ENCODE results near the gene PTPRB. TPM values are rescaled to one million over a fixed set of nuclear protein-coding genes. Genes with fewer than 3 reads are reported as not detected.

The PTPRB gene
- total and polyA plus RNA-seq, 2 donors from 2014 or later = 13.5 to 71.6 TPM

- intact Hi-C loops (cut with DNase I) = no loop called here
- DNase-seq = no peak
- Histone ChIP-seq H3K36me3 (ENCODE audit: control insufficient read depth in 2 of 3, insufficient read depth in 3 of 3, low read length in 3 of 3) (peaks cover 0 to 6% (median 0%) of the 10 kb centered on the region in 3 donors), H3K4me3 (ENCODE audit: low read length in 3 of 3) (no peak overlapping the region), H3K27me3 (ENCODE audit: control insufficient read depth, insufficient read depth, low read length) (no peaks in the 10 kb centered on the region), H3K9me3 (ENCODE audit: control insufficient read depth in 2 of 3, insufficient read depth in 1 of 3, low read length in 3 of 3) (no peaks in the 10 kb centered on the region), H3K4me1 (ENCODE audit: control insufficient read depth in 2 of 3, insufficient read depth in 2 of 3, low read depth in 1 of 3, low read length in 3 of 3) (no peaks in the 10 kb centered on the region), H3K27ac (ENCODE audit: low read depth in 2 of 2, low read length in 2 of 2) (no peak overlapping the region), H3K9ac (ENCODE audit: low read length in 3 of 3) (no peak overlapping the region)
- TF ChIP-seq CTCF (IDR thresholded peaks at IDR 0.05; ENCODE audit: borderline replicate concordance, extremely low read depth, insufficient read depth) = no peak
- no peak for FAIRE-seq
Measured at GRCh38 chr12:70561550-70561949, 75.7 kb downstream of the PTPRB start.

- H3K9ac ChIP-seq (ENCODE audit: low read length in 3 of 3) = no peak overlapping the region
- no peaks in the 10 kb centered on the region for H3K4me1 ChIP-seq (ENCODE audit: control insufficient read depth in 2 of 3, insufficient read depth in 2 of 3, low read depth in 1 of 3, low read length in 3 of 3)
- H3K36me3 ChIP-seq (ENCODE audit: control insufficient read depth in 2 of 3, insufficient read depth in 3 of 3, low read length in 3 of 3) = peaks cover 0 to 6% (median 0%) of the 10 kb centered on the region in 3 donors
- TF ChIP-seq CTCF (IDR thresholded peaks at IDR 0.05; ENCODE audit: borderline replicate concordance, extremely low read depth, insufficient read depth) = no peak
- H3K27ac ChIP-seq (ENCODE audit: low read depth in 2 of 2, low read length in 2 of 2) = no peak overlapping the region
- intact Hi-C loops (cut with DNase I) = no loop called here
- H3K9me3 ChIP-seq (ENCODE audit: control insufficient read depth in 2 of 3, insufficient read depth in 1 of 3, low read length in 3 of 3) = no peaks in the 10 kb centered on the region
- DNase-seq = no peak
- no peak for FAIRE-seq
- H3K27me3 ChIP-seq (ENCODE audit: control insufficient read depth, insufficient read depth, low read length) = no peaks in the 10 kb centered on the region
- H3K4me3 ChIP-seq (ENCODE audit: low read length in 3 of 3) = no peak overlapping the region
Measured at GRCh38 chr12:70560671-70561070, 76.6 kb downstream of the PTPRB start.

- Histone ChIP-seq H3K4me1 (ENCODE audit: control insufficient read depth in 2 of 3, insufficient read depth in 2 of 3, low read depth in 1 of 3, low read length in 3 of 3) (no peaks in the 10 kb centered on the region), H3K9me3 (ENCODE audit: control insufficient read depth in 2 of 3, insufficient read depth in 1 of 3, low read length in 3 of 3) (no peaks in the 10 kb centered on the region), H3K4me3 (ENCODE audit: low read length in 3 of 3) (no peak overlapping the region), H3K9ac (ENCODE audit: low read length in 3 of 3) (no peak overlapping the region), H3K27me3 (ENCODE audit: control insufficient read depth, insufficient read depth, low read length) (no peaks in the 10 kb centered on the region), H3K27ac (ENCODE audit: low read depth in 2 of 2, low read length in 2 of 2) (no peak overlapping the region), H3K36me3 (ENCODE audit: control insufficient read depth in 2 of 3, insufficient read depth in 3 of 3, low read length in 3 of 3) (peaks cover 0 to 6% (median 0%) of the 10 kb centered on the region in 3 donors)
- TF ChIP-seq CTCF (IDR thresholded peaks at IDR 0.05; ENCODE audit: borderline replicate concordance, extremely low read depth, insufficient read depth) = no peak
- no peak for FAIRE-seq
- no peak for DNase-seq
- intact Hi-C loops (cut with DNase I) = no loop called here
Measured at GRCh38 chr12:70559390-70559789, 77.8 kb downstream of the PTPRB start.

GRCh38 chr12:70557583-70558191 lies 79.5 kb downstream of the PTPRB start:
- H3K36me3 ChIP-seq (ENCODE audit: control insufficient read depth in 2 of 3, insufficient read depth in 3 of 3, low read length in 3 of 3) = peaks cover 0 to 6% (median 0%) of the 10 kb centered on the region in 3 donors
- intact Hi-C loops (cut with DNase I) = no loop called here
- TF ChIP-seq CTCF (IDR thresholded peaks at IDR 0.05; ENCODE audit: borderline replicate concordance, extremely low read depth, insufficient read depth) = no peak
- no peaks in the 10 kb centered on the region for H3K4me1 ChIP-seq (ENCODE audit: control insufficient read depth in 2 of 3, insufficient read depth in 2 of 3, low read depth in 1 of 3, low read length in 3 of 3)
- H3K9ac ChIP-seq (ENCODE audit: low read length in 3 of 3) = no peak overlapping the region
- no peak overlapping the region for H3K4me3 ChIP-seq (ENCODE audit: low read length in 3 of 3)
- H3K27me3 ChIP-seq (ENCODE audit: control insufficient read depth, insufficient read depth, low read length) = no peaks in the 10 kb centered on the region
- FAIRE-seq (no peak), DNase-seq (no peak)
- H3K9me3 ChIP-seq (ENCODE audit: control insufficient read depth in 2 of 3, insufficient read depth in 1 of 3, low read length in 3 of 3) = no peaks in the 10 kb centered on the region
- H3K27ac ChIP-seq (ENCODE audit: low read depth in 2 of 2, low read length in 2 of 2) = no peak overlapping the region

Measured in kidney (tissue), 14 donors.